ENCODE data around the gene GPR33.

GRCh38 chr14:31456841-31457664 lies 30.8 kb downstream of the GPR33 start, which contains the start of gene DTD2:
- TF ChIP-seq CTCF (IDR thresholded peaks at IDR 0.05) (no peak), POLR2A (IDR thresholded peaks at IDR 0.05) (peak; percentile 53 to 73)
